Prostate gland (tissue), 1 donor: Measurements from ENCODE around the gene NR3C1.

Experiments
- POLR2A ChIP-seq: fragments of 450-650 bp; IDR thresholded peaks from one replicate; pipeline ENCODE4 v1.6.1; 2016; ENCODE audit warnings: antibody characterized with exemption, mild to moderate bottlenecking
- POLR2AphosphoS5 ChIP-seq: sonication (generic); formaldehyde crosslinking; IDR thresholded peaks from one replicate; pipeline ENCODE4 v1.6.1; 2017; ENCODE audit warnings: antibody characterized with exemption

DNA sequence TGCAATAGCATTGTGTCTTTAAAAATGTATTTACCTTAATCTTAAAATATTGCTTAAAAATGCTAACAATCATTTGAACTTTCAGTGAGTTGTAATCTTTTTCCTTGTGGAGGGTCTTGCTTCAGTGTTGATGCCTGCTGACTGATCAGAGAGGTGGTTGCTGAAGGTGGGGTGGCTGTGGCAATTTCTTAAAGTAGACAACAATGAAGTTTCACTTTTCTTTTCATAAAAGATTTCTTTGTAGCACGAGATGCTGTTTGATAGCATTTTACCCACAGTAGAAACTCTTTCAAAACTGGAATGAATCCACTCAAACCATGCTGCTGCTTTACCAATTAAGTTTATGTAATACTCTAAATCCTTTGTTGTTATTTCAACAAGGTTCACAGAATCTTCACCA is 50.8 kb downstream of the NR3C1 start:
- no peak for TF ChIP-seq POLR2AphosphoS5
- no peak for TF ChIP-seq POLR2A
